SH-SY5Y (cell line): ENCODE data around the gene RENBP.

Experiments used
- GATA2 ChIP-seq: IDR thresholded peaks from 2 replicates; pipeline ENCODE4 v1.6.1; 2011; ENCODE audit warnings: mild to moderate bottlenecking, low read depth, low read length
- GATA3 ChIP-seq: IDR thresholded peaks from 2 replicates; pipeline ENCODE4 v1.6.1; 2011; ENCODE audit warnings: low read depth, mild to moderate bottlenecking, low read length, moderate library complexity

- TF ChIP-seq GATA2 (no peak), GATA3 (no peak)
Observed at GRCh38 chrX:153897899-153898298, 46.5 kb downstream of the RENBP start.
